Skeletal muscle cell (primary cell): ENCODE results near the gene DUSP3.
A peak's percentile ranks its signal among the peaks of the same experiment; 100 is the strongest.

Source experiments
- DNase-seq: peaks from one replicate; pipeline ENCODE4 v3.0.0-alpha.2; 2010; ENCODE audit warnings: low read depth
- H3K4me3 ChIP-seq: 2 replicates; pipeline ENCODE4 v1.5.1; 2011; ENCODE audit warnings: low read depth, mild to moderate bottlenecking, control low read depth, low read length, moderate library complexity

The DUSP3 gene

GRCh38 chr17:43750153-43750552, 28.6 kb downstream of the DUSP3 start:
- DNase-seq = no peak
- no peak overlapping the region for H3K4me3 ChIP-seq

DNA sequence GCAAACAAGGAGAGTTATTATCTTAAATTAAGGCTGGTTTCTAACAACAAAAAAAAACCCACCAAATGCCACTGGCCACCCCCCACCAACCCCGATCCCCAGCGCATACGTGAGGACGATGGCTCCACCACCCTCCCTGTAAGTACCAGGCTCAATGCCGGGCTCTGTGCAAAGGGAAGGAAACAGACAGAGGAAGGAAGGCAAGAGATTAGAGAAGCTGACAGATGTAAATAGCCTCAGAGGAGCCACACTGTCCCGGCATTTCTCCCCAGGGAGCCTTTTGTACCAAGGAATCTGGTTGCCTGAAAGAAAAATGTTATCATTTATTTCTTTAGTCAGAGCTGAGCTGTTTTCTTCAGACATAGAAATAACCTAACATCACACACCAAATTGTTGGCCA, 33.2 kb downstream of the DUSP3 start:
- no peak for DNase-seq
- no peak overlapping the region for H3K4me3 ChIP-seq

DNA sequence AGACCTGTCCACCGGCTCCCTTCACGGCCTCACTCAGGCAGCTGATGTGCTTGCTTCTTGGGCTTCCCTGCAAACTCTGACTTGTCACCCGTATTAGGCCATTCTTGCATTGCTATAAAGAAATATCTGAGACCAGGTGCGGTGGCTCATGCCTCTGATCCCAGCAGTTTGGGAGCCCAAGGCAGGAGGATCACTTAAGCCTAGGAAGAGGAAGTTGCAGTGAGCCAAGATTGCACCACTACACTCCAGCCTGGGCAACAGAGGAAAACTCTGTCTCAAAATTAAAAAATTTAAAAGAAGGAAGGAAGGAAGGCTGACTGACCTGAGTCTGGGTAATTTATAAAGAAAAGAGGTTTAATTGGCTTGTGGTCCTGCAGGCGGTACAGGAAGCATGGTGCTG, 37.1 kb downstream of the DUSP3 start:
- no peak for DNase-seq
- H3K4me3 ChIP-seq = no peak overlapping the region

- no peak for DNase-seq
- H3K4me3 ChIP-seq = no peak overlapping the region
Observed at GRCh38 chr17:43740541-43740940, 38.2 kb downstream of the DUSP3 start.

GRCh38 chr17:43737722-43738121, 41.1 kb downstream of the DUSP3 start:
- DNase-seq = no peak
- H3K4me3 ChIP-seq = no peak overlapping the region

GRCh38 chr17:43736389-43736788, 42.4 kb downstream of the DUSP3 start:
- DNase-seq = no peak
- H3K4me3 ChIP-seq = no peak overlapping the region

GRCh38 chr17:43734376-43734775, 44.4 kb downstream of the DUSP3 start:
- DNase-seq = peak; percentile 43

GRCh38 chr17:43733956-43734355, 44.8 kb downstream of the DUSP3 start:
- DNase-seq = no peak
- no peak overlapping the region for H3K4me3 ChIP-seq

More at GRCh38 chr17:43734376-43734775, 44.4 kb downstream of the DUSP3 start:
- no peak overlapping the region for H3K4me3 ChIP-seq

DNA sequence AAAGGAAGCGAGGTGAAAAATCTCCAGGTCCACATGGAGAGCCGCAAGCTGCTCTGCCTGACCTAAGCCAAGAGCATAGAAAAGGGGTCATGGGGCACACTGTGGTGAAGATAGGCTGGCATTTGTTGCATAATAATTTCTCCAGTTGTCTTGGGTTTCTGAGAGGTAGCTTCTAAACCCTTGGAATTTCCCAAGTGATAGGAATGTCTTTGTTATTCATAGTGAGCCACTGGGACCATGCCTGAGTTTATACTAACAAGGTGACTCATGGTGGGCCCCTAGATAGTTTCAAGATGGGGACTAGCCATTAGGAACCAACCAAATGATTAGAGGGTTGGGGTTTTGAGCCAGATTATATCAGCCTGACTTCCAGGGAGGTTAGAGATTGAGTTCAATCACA, 45.8 kb downstream of the DUSP3 start:
- no peak overlapping the region for H3K4me3 ChIP-seq
- peak; percentile 38 for DNase-seq

DNA sequence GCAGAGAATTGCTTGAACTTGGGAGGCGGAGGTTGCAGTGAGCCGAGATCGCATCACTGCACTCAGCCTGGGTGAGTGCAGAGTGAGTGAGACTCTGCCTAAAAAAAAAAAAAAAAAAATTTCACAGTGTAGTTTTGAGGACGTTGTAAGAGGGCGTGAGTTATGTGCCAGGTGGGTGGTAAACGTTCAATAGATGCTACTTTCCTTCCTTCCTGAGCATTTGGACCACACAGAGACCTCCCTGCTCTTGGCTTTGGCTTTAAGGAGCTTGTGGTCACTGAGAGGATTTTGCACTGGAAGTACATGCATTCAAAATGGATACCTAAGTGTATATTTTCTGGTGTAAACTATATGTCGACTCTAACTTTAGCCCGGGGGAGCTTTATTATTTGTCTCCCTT, 50.7 kb downstream of the DUSP3 start:
- no peak for DNase-seq
- H3K4me3 ChIP-seq = no peak overlapping the region

GRCh38 chr17:43723697-43724359, 54.9 kb downstream of the DUSP3 start:
- no peak overlapping the region for H3K4me3 ChIP-seq
- peak; percentile 41 for DNase-seq

DNA sequence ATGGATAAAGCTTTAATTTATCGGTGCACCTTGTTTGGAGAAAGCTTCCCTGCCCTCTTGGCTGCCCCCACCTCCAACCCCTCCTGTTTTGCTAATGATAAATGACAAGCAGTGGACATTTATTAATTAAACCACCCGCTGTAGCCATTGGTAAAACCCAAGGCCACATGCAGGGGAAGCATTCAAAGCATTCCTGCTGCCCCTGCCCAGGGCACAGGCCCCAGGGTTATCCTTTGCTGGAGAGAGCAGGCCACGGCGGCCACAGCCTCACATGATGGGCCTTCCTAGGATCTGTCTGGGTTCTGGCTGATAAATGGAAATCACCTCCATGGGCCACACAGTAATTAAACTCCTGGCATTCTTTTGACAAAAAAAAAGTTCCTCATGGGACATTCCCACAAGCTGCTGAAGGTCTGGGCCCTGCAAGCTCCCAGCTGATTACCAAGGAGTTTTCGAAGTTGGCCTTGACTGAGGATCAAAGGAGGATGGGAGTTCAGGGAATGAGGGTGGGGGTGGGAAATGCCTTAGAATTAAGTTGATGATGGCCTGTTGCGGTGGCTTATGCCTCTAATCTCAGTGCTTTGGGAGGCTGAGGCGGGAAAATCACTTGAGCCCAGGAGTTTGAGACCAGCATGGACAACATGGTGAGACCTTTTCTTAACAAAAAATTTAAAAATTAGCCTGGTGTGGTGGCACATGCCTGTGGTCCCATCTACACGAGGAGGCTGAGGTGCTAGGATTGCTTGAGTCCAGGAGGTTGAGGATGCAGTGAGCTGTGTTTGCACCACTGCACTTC, 55.7 kb downstream of the DUSP3 start:
- no peak for DNase-seq

DNA sequence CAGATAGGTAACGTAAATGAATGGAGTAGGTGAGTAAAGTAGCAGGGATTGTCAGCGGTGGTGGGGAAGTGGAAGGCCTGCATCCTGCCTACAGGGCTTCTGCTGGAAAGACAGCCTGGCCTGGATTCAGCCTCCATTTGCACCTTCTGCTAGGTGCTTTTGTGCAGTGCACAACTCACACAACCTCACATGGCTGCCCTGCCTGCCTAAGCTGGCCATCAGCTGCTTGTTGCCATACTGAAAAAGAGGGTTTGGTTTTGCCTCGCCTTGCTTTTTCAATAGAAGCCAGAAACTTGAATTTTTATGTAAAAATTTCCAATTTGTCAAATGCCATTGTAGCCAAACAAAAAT, 56.5 kb downstream of the DUSP3 start:
- no peak for DNase-seq
- H3K4me3 ChIP-seq = no peak overlapping the region

More for the DNA sequence above, 55.7 kb downstream of the DUSP3 start:
- H3K4me3 ChIP-seq = no peak overlapping the region

DNA sequence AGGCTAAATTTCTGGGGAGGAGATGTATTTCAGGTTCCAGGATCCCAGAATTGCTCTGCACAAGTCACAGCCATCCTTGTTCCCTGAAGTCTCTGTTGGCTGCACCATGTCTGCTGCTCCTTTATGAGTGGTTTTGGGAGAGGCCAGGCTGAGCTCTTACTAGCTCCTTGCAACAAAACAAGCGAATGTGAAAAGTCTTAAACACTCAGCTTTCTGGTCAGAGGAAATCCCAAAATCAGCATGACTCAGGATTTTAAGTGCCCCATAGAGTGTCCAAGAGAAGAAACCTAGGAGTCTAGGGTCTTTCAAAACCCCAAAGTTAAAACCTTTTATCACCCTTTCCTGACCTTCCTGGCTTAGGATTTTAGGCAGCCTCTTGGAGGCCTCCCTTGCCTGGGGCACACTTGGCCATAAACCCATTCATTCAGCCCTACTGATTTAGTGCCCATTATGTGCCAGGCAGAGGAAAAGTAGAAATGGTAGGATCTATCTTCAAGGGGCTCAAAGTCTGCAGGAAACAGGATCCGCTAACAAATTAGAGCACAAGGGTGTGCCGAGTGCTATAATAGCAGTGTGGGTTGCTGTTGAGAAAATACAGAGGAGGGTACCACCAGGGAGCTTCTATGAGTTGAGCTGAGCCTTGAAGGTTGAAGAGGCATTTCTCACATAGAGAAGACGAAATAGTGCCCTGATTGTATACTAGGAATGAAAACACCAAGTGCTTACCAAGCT, 57.1 kb downstream of the DUSP3 start:
- no peak overlapping the region for H3K4me3 ChIP-seq
- DNase-seq = no peak

DNA sequence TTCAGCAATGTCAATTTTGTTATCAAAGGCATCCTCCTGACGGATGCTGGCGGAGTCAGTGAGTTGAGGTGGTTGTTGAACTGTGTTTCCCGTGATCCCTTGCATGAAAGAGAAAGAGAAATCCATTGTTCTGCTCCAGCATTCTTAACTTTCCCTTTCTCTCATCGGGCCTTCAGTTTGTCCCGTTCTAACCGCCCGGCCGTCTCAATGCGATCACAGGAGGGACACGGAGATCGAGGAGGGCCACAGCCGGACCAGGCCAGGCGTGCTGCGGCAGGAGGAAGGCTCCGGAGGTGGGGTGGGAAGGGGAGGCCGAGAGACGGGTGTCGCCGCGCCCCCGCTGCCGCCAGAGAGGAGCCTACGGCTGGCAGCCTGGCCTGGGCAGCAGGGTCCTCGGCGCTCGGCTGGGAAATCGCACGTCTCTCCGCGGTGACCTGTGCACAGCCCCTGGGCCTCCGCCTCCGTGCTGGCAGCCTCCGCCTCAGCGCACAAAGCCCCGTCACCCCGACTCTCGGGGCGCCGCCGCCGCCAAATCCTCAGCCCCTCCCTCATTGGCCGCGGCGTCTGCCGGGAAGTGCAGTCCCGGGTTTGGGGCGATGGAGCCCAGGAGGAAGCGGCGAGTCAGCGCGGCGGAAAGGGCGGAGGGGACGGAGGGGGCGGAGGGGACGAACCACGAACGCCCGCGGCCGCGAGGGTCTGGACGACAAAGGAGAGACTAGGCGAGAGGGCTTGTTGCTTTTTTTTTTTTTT, 58.3 kb downstream of the DUSP3 start:
- peak overlapping the region; percentile 55 for H3K4me3 ChIP-seq
- no peak for DNase-seq

GRCh38 chr17:43719578-43719977, 59.2 kb downstream of the DUSP3 start:
- H3K4me3 ChIP-seq = no peak overlapping the region
- no peak for DNase-seq

GRCh38 chr17:43718544-43718943, 60.2 kb downstream of the DUSP3 start:
- DNase-seq = no peak
- no peak overlapping the region for H3K4me3 ChIP-seq

GRCh38 chr17:43717913-43718312, 60.9 kb downstream of the DUSP3 start:
- H3K4me3 ChIP-seq = no peak overlapping the region
- no peak for DNase-seq
